ENCODE measurements around the gene UBXN7. TPM values are rescaled to one million over a fixed set of nuclear protein-coding genes. Genes with fewer than 3 reads are reported as not detected.

Gene UBXN7
- total and polyA plus RNA-seq, 2 of the 13 experiments (the other 11 are each of a cell fraction or from before 2014, with no cell fraction given) = 12.5 to 15.9 TPM

GRCh38 chr3:196356556-196356955 lies 75.7 kb downstream of the UBXN7 start:
- intact Hi-C loops (cut with micrococcal nuclease; ENCODE audit: unreplicated experiment) (no loop called here), in situ Hi-C loops (cut with HindIII; ENCODE audit: extremely low pct_ligation_motif_present, low pct_unique_long_range_greater_than_20kb) (no loop called here)
- WGBS (ENCODE audit: low lambda C conversion rate) = 94% methylated on average over 4 of the region's 4 CpGs
- H3K27ac ChIP-seq (ENCODE audit: extremely low read length, insufficient read depth, low read length) = no peak overlapping the region
- H3K4me3 ChIP-seq (replicated peaks in 1 of 3; ENCODE audit: insufficient read depth in 1 of 3, low read depth in 2 of 3, low read length in 3 of 3) = no peak overlapping the region
- no TSS peak for BruUV-seq (replicated peaks)
- CTCF ChIA-PET (ENCODE audit: low intra/inter-chr PET ratio, low total read pairs) = no interaction called here
- DNase-seq (ENCODE audit: low spot score) (no peak), FAIRE-seq (no peak), ATAC-seq (no peak)
- no peaks in the 10 kb centered on the region for H4K20me1 ChIP-seq (ENCODE audit: insufficient read depth, low read length)
- H3K27me3 ChIP-seq (ENCODE audit: control insufficient read depth in 1 of 2, insufficient read depth in 2 of 2, low read length in 2 of 2) = no peaks in the 10 kb centered on the region; a peak in 1 of 5 replicates
- H3K9me3 ChIP-seq (ENCODE audit: low read length) = no peaks in the 10 kb centered on the region
- no peak overlapping the region for H3K9ac ChIP-seq (ENCODE audit: insufficient read depth, low read depth, low read length)
- no peak for TF ChIP-seq HINFP (CRISPR knock-in tag; IDR thresholded peaks at IDR 0.05; ENCODE audit: low read depth)
- no peak for TF ChIP-seq ZNF549 (CRISPR knock-in tag; IDR thresholded peaks at IDR 0.05)
- H3K4me1 ChIP-seq (ENCODE audit: insufficient read depth, low read length) = no peaks in the 10 kb centered on the region
- H3K4me2 ChIP-seq (ENCODE audit: low read depth, low read length) = no peak overlapping the region
- H3K79me2 ChIP-seq (ENCODE audit: insufficient read depth, low read length) = no peaks in the 10 kb centered on the region
- peaks cover 21 to 56% of the 10 kb centered on the region in 2 experiments for H3K36me3 ChIP-seq (replicated peaks in 1 of 2; ENCODE audit: control insufficient read depth in 1 of 2, insufficient read depth in 2 of 2, low read length in 2 of 2)
- POLR2A ChIA-PET = no interaction called here
- H2AFZ ChIP-seq (ENCODE audit: low read length) = no peak overlapping the region

GRCh38 chr3:196355668-196356067 lies 76.6 kb downstream of the UBXN7 start:
- no peak overlapping the region for H2AFZ ChIP-seq (ENCODE audit: low read length)
- no peak overlapping the region for H3K9ac ChIP-seq (ENCODE audit: insufficient read depth, low read depth, low read length)
- no peak overlapping the region for H3K4me3 ChIP-seq (replicated peaks in 1 of 3; ENCODE audit: insufficient read depth in 1 of 3, low read depth in 2 of 3, low read length in 3 of 3)
- WGBS (ENCODE audit: low lambda C conversion rate) = 100% methylated on average over 1 of the region's 1 CpG
- in situ Hi-C loops (cut with HindIII; ENCODE audit: extremely low pct_ligation_motif_present, low pct_unique_long_range_greater_than_20kb) (no loop called here), intact Hi-C loops (cut with micrococcal nuclease; ENCODE audit: unreplicated experiment) (no loop called here)
- FAIRE-seq = no peak
- ChIA-PET POLR2A (no interaction called here), CTCF (ENCODE audit: low intra/inter-chr PET ratio, low total read pairs) (no interaction called here)
- H3K9me3 ChIP-seq (ENCODE audit: low read length) = no peaks in the 10 kb centered on the region
- H3K4me1 ChIP-seq (ENCODE audit: insufficient read depth, low read length) = no peaks in the 10 kb centered on the region
- no TSS peak for BruUV-seq (replicated peaks)
- TF ChIP-seq MAFK (conservative IDR thresholded peaks at IDR 0.05 in 1 of 2, IDR thresholded peaks at IDR 0.05 in 1 of 2; ENCODE audit: low read length in 2 of 2) (peak; percentile 80 to 83), RARG (CRISPR knock-in tag; IDR thresholded peaks at IDR 0.05; ENCODE audit: low read depth) (no peak), MAFF (IDR thresholded peaks at IDR 0.05; ENCODE audit: low read depth, low read length) (peak; percentile 63), ZSCAN9 (CRISPR knock-in tag; IDR thresholded peaks at IDR 0.05; ENCODE audit: borderline replicate concordance) (no peak), ZNF740 (CRISPR knock-in tag; IDR thresholded peaks at IDR 0.05) (no peak), SALL2 (CRISPR knock-in tag; IDR thresholded peaks at IDR 0.05) (no peak), ZSCAN30 (CRISPR knock-in tag; IDR thresholded peaks at IDR 0.05) (no peak)
- no peak for DNase-seq (ENCODE audit: low spot score)
- H3K79me2 ChIP-seq (ENCODE audit: insufficient read depth, low read length) = no peaks in the 10 kb centered on the region
- no peaks in the 10 kb centered on the region; a peak in 1 of 5 replicates for H3K27me3 ChIP-seq (ENCODE audit: control insufficient read depth in 1 of 2, insufficient read depth in 2 of 2, low read length in 2 of 2)
- H4K20me1 ChIP-seq (ENCODE audit: insufficient read depth, low read length) = no peaks in the 10 kb centered on the region
- peaks cover 20 to 47% of the 10 kb centered on the region in 2 experiments for H3K36me3 ChIP-seq (replicated peaks in 1 of 2; ENCODE audit: control insufficient read depth in 1 of 2, insufficient read depth in 2 of 2, low read length in 2 of 2)
- H3K27ac ChIP-seq (ENCODE audit: extremely low read length, insufficient read depth, low read length) = no peak overlapping the region
- H3K4me2 ChIP-seq (ENCODE audit: low read depth, low read length) = no peak overlapping the region
- ATAC-seq = no peak
